RPMI7951 (cell line): ENCODE measurements around the gene DAGLA. TPM values are rescaled to one million over a fixed set of nuclear protein-coding genes. Genes with fewer than 3 reads are reported as not detected.

Experiments
- DNase-seq: peaks from one replicate; pipeline ENCODE4 v3.0.0-alpha.2; 2012; ENCODE audit warnings: low read depth
- total RNA-seq: library from RNA; depleted of rRNA; stranded (reverse); fragments of >200 nt; shearing (Covaris generic); gene quantifications from 2 replicates; pipeline ENCODE4 v1.2.3, GENCODE V29; 2014

Gene DAGLA
- total RNA-seq, 1 experiment from 2014 or later: 0.96 TPM

GRCh38 chr11:61728066-61728939 lies 48.1 kb downstream of the DAGLA start:
- no peak for DNase-seq

DNA sequence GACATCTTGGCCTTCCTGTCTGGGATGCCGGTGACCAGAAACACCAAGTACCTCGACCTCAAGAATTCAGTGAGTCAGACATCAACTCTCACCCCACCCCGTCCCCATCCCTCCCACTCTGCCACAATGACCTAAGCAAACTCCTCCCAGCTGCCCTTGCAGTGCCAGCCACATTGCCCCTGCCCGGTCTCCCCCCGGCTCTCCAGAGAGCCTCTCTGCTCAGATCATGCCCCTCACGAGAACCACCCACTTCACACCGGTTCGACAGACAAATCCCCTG lies 48.7 kb downstream of the DAGLA start:
- DNase-seq: peak; percentile 19

- DNase-seq: peak; percentile 6
Observed at GRCh38 chr11:61730240-61730994, 50.2 kb downstream of the DAGLA start.

- no peak for DNase-seq
Observed at GRCh38 chr11:61731211-61731951, 51.2 kb downstream of the DAGLA start.

DNA sequence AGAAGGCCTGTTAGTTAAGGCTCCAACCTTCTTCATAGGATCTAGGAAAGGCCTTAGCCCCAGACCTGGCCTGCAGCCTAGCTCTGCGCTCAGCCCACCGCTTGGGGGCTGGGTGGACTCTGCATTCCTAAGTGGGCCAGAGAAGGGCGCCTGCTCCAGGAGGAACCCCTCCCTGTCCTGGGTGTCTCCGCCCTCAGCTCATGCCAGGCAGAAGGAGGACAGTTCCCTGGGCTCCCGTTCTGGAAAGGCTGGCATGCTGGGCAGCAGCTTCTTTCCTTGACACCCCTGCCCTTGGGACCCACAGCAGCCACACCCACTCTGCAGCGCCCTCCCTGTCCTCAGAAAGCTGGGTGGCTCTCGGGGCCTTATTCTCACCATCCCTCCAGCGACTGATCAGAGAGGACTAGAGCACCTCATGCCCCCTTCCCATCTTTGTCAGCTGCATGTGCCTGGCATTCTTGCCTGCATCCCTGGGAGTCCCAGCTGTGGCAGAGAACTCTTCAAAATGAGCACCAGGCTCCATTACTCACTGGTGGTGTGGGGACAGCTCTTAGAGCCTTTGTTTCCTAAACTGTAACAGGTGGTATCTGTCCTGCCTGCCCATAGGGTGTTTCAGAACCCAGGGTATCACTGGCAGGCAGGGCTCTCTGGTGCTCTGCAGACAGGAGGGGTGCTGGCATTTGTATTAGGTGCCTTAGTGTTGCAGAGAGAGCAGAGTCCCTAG lies 51.9 kb downstream of the DAGLA start:
- DNase-seq: no peak

DNA sequence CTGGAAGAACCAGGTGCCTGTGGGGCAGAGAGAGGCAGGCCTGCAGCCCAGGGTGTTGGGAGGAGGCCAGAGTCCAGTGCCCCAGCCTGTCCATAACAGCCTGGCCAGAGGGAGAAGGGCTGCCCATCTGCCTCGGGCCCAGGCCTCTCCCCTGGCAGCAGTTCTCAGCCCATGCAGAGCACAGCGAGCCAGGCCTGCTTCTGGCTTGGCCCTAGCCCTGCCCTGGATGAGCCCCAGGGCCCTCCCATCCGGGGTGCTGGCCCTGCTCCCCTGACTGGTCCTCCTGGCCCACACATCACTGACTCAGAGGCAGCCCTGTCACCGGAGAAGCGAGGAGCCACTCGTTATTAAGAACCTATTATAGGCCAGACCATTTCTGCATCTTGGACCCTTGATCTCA lies 52.5 kb downstream of the DAGLA start:
- no peak for DNase-seq

DNA sequence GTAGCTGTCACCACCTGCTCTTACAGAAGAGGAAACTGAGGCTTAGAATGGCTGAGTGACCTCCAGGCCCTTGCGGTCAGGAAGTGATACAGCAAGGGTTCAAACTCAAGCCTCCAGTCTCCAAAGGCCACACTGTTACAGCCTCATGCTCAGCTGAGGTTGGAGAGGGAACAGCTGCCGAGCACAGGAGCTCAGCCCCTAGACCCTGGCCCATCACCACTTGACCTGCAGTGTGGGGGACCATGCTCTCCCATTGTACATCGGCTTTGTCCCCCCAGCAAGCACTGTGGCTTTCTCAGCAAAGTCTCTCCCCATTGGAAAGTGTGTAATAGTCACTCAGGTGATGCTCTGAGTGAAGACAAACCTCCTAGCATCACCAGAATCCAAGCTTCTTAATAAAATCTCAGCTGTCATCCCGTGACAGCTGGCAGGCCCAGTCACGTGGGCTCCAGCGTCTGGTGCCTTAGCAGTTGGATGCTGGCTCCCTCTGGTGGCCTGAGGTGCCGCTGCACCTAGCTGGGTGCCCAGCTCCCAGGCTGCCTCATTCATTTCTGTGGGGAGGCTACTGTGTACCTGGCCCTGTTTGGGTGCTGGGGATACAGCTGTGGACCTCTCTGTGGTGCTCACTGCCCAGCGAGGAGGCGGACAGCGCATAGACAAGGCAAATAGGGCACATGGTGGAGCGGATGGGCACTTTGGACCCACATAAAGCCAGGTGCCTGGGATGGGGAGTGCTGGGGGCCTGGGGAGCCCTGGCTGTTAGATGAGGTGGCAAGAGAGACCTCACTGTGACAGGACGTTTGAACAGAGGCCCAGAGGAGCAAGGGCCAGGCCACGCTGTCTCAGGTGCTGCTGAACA lies 53.2 kb downstream of the DAGLA start:
- peak; percentile 71 for DNase-seq

GRCh38 chr11:61734767-61735166 lies 54.6 kb downstream of the DAGLA start:
- DNase-seq: no peak

DNA sequence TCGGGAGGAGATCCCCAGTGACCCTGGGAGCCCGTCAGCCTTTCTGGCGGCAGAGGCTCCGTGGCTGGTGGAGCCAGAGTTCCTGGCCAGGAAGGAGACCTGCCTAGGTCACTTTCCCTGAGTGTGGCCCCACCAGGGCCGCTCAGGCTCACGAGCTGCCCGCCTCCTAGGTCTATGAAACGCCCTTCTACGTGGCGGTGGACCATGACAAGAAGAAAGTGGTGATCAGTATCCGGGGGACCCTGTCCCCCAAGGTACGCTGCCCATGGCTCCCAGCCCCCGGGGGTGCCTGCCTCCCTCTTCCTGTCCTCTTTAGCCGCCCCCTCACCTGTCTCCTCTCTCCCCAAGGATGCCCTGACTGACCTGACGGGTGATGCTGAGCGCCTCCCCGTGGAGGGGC lies 55.2 kb downstream of the DAGLA start:
- no peak for DNase-seq

DNA sequence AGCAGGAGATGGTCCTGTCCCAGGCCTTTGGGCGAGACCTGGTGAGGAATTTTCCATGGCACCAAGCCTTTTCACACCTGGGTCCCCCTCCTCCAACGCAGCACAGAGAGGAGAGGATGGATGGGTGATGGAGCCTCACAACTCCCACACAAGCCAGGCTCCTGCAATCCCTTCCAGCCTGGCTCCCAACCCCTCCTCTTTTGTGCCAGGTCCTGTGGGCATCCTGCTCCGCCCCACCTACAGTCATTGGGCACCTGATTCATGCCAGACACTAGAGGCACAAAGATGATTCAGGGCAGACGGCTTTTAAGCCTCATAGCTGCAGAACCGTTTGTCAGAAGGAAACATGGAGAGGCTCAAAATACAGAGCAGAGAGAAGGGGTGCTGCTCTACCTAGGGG lies 56.1 kb downstream of the DAGLA start:
- DNase-seq: no peak

- no peak for DNase-seq
Observed at GRCh38 chr11:61737131-61737530, 56.9 kb downstream of the DAGLA start.

- DNase-seq: no peak
Observed at GRCh38 chr11:61737636-61738386, 57.6 kb downstream of the DAGLA start.

DNA sequence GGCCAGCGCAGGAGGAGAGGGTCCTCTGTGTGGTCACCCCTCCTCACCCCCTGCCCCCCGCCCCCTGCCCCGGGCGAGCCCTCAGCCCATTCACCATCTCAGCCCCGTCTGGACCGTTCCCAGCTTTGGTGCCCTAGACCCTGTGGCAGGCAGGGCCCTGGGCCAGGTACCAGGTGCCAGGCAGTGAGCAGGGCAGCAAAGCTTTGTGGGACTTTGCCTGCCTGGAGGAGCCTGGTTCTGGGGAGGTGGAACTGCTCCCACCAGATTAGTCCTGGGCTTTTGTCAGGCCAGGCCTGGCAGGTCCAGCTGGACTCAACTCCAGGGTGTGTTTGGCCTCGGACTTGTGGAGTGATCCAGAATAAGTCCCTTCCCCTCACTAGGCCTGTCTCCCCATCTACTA lies 58.6 kb downstream of the DAGLA start:
- no peak for DNase-seq

GRCh38 chr11:61739413-61739812 lies 59.2 kb downstream of the DAGLA start:
- no peak for DNase-seq

GRCh38 chr11:61739966-61740365 lies 59.8 kb downstream of the DAGLA start:
- DNase-seq: no peak

- DNase-seq: no peak
Observed at GRCh38 chr11:61742391-61742790, 62.2 kb downstream of the DAGLA start.

DNA sequence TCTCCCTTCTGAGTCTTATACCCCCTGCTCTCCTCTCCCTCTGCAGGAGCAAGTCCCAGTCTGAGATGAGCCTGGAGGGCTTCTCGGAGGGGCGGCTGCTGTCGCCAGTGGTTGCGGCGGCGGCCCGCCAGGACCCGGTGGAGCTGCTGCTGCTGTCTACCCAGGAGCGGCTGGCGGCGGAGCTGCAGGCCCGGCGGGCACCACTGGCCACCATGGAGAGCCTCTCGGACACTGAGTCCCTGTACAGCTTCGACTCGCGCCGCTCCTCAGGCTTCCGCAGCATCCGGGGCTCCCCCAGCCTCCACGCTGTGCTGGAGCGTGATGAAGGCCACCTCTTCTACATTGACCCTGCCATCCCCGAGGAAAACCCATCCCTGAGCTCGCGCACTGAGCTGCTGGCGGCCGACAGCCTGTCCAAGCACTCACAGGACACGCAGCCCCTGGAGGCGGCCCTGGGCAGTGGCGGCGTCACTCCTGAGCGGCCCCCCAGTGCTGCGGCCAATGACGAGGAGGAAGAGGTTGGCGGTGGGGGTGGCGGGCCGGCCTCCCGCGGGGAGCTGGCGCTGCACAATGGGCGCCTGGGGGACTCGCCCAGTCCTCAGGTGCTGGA lies 63.4 kb downstream of the DAGLA start:
- DNase-seq: no peak

DNA sequence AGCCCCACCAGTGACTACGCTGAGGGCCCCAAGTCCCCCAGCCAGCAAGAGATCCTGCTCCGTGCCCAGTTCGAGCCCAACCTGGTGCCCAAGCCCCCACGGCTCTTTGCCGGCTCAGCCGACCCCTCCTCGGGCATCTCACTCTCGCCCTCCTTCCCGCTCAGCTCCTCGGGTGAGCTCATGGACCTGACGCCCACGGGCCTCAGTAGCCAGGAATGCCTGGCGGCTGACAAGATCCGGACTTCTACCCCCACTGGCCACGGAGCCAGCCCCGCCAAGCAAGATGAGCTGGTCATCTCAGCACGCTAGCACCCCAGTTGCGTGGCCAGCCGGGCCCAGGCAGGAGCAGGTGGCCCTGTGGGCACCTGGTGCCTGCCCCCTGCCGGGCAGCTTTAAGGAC lies 64.0 kb downstream of the DAGLA start:
- no peak for DNase-seq

DNA sequence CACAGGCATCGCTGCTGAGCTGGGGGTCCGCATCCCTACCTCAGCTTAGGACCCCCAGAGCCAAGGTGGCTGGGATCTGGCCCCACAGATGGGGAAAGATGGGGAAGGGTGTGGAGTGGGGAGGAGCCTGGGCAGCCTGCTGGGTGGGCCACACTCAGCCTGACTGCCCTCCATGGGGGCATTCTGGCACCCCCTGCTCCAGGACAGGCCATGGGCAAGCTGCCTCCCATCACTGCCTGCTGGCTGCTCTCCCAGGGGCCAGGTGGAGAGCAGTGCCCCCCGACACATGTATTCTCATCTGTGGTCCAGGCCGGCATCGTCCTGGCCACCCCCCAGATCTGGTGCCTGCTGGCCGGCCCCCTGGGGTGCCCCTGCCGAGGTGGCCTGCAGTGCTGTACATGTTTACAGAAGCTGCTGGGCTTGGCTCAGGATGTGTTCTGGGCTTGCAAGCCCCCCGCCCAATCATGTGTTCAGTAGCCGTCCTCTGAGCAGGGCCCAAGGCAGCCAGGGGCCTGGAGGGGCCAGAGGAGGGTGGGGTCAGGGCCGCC lies 64.5 kb downstream of the DAGLA start:
- no peak for DNase-seq
